Urinary bladder (tissue), 4 donors: ENCODE results near the gene NEMF. TPM values are rescaled to one million over a fixed set of nuclear protein-coding genes. Genes with fewer than 3 reads are reported as not detected.
A peak's percentile ranks its signal among the peaks of the same experiment; 100 is the strongest.
"Not testable (repeated sequence)": the region's sequence is repeated elsewhere in the genome, so short reads cannot be mapped to it uniquely, and the experiment has no call there.

Experiments used
- DNase-seq: peaks from one replicate; pipeline ENCODE4 v3.0.0-alpha.2; 2015; ENCODE audit errors: extremely low spot score
- H3K27ac ChIP-seq: one replicate; pipeline ENCODE4 v1.5.1; 2013; ENCODE audit warnings: low read depth, mild to moderate bottlenecking, moderate library complexity
- H3K36me3 ChIP-seq: one replicate; pipeline ENCODE4 v1.6.1; 2013; ENCODE audit warnings: mild to moderate bottlenecking, moderate library complexity; ENCODE audit not compliant: insufficient read depth
- H3K4me1 ChIP-seq: one replicate; pipeline ENCODE4 v1.6.1; 2013; ENCODE audit warnings: mild to moderate bottlenecking, moderate library complexity; ENCODE audit not compliant: insufficient read depth
- H3K4me3 ChIP-seq: one replicate; pipeline ENCODE4 v1.5.1; 2013; ENCODE audit warnings: low read depth, low read length
- WGBS: extraction: QIAGEN DNeasy Blood & Tissue Kit; methylation state at CpG from one replicate; pipeline ENCODE4 v1.1.7; 2013; 5-methylcytosine and 5-hydroxymethylcytosine counted together
- polyA plus RNA-seq: library from polyadenylated mRNA; stranded (reverse); fragments of 200-250 nt; gene quantifications from one replicate; pipeline ENCODE4 v1.2.3, GENCODE V29; 2013
- total RNA-seq: library from RNA; depleted of rRNA; stranded (reverse); fragments of >200 nt; gene quantifications from one replicate; pipeline ENCODE4 v1.2.3, GENCODE V29; 2014
- donor health status: healthy with polysubstance abuse.
- donor health status: healthy.

Gene NEMF, protein sequence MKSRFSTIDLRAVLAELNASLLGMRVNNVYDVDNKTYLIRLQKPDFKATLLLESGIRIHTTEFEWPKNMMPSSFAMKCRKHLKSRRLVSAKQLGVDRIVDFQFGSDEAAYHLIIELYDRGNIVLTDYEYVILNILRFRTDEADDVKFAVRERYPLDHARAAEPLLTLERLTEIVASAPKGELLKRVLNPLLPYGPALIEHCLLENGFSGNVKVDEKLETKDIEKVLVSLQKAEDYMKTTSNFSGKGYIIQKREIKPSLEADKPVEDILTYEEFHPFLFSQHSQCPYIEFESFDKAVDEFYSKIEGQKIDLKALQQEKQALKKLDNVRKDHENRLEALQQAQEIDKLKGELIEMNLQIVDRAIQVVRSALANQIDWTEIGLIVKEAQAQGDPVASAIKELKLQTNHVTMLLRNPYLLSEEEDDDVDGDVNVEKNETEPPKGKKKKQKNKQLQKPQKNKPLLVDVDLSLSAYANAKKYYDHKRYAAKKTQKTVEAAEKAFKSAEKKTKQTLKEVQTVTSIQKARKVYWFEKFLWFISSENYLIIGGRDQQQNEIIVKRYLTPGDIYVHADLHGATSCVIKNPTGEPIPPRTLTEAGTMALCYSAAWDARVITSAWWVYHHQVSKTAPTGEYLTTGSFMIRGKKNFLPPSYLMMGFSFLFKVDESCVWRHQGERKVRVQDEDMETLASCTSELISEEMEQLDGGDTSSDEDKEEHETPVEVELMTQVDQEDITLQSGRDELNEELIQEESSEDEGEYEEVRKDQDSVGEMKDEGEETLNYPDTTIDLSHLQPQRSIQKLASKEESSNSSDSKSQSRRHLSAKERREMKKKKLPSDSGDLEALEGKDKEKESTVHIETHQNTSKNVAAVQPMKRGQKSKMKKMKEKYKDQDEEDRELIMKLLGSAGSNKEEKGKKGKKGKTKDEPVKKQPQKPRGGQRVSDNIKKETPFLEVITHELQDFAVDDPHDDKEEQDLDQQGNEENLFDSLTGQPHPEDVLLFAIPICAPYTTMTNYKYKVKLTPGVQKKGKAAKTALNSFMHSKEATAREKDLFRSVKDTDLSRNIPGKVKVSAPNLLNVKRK
- total RNA-seq (171 TPM), polyA plus RNA-seq (32.2 TPM)

DNA sequence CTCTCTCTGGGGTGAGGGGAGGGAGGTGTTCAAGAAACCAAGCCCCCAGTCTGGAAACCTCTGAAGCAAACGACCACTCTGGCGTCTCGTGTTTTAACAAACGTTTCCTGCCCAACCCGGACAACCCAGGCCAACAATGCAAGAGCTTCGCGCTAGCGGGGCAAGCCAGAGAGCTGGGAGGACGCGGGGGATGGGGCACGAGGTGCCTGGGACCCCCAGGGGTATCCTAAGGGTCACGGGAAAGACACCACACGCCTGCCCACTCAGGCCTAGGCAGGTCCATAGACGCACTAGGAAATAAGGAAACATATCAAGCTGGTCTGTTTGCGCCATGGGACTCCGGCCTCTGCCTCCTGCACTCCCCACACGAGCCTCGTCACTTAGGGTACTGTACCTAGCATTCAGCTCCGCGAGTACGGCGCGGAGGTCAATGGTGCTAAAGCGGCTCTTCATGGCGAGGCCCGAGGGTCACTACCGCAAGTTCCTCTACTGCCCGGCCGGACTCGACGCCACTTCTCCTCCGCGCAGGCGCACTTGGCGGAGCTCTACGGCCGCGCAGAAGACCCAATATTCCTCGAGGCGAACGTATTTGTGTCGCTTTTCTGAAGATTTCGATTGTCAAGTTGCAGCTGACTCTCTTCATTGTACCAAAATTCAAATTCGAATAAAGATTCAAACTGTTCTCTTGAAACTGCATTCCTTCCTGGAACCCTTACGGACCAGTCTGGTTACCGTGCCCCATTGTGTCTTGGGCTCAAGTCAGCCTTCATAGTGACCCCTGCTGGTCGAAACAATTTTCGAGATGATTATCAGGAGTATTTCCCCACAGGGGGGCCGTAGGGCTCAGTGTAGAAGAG is at the start of gene NEMF:
Gene NEMF, minus strand, starts transcription at position 488 of the 857 bp plus-strand sequence. Its CDS starts 35 bp downstream, at position 453.
- Histone ChIP-seq H3K4me1 (no peaks in the 10 kb centered on the region), H3K27ac (peak within 1 kb of the TSS; percentile 55), H3K4me3 (peak within 1 kb of the TSS; percentile 58), H3K36me3 (no peaks in the 10 kb centered on the region)
- peak; percentile 91 for DNase-seq
- WGBS, result under 1% methylated on average over 49 of the region's 49 CpGs

DNA sequence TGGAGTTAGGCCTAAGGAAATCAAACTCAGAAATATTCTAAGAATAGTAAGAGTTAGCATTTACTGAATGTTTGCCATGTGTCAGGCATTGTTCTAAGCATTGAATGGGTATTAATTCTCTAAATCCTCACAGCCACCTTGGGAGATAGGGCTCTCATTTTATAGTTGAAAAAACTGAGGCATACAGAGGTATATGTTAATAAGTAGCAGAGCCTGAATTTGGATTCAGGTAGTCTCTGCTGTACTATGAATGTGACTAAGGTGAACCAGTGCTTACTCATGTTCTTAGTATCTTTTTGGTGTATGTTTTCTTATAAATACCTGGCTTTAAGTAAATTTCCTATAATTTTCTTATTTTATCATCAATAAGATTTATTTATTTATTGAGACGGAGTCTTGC is 48.4 kb upstream of the NEMF start:
- H3K36me3 ChIP-seq, result no peaks in the 10 kb centered on the region
- H3K4me3 ChIP-seq, result no peak overlapping the region
- no peak for DNase-seq
- H3K27ac ChIP-seq, result no peak overlapping the region
- 98% methylated on average over 1 of the region's 1 CpG for WGBS
- no peaks in the 10 kb centered on the region for H3K4me1 ChIP-seq

DNA sequence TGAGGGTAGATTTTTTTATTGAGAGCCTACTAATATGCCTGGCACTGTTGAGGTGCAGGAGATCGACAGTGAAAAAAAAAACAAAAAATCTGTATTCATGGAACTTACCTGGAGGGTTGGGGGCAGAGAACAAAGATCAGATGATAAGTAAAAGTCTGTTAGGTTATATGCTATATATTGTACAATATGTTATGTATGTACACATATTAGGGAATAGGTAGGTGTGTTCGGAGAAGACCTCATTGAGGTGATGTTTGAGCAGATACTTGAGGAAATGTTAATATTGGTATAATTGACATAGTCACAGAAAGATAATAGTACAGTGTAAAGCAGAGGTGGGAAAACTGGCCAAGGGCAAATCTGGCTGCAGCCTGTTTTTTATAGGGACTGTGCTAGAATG is 45.9 kb upstream of the NEMF start:
- Histone ChIP-seq H3K4me3 (no peak overlapping the region), H3K4me1 (no peaks in the 10 kb centered on the region), H3K36me3 (no peaks in the 10 kb centered on the region), H3K27ac (peak overlapping the region; percentile 2)
- no peak for DNase-seq
- WGBS, result 66% methylated on average over 2 of the region's 2 CpGs

DNA sequence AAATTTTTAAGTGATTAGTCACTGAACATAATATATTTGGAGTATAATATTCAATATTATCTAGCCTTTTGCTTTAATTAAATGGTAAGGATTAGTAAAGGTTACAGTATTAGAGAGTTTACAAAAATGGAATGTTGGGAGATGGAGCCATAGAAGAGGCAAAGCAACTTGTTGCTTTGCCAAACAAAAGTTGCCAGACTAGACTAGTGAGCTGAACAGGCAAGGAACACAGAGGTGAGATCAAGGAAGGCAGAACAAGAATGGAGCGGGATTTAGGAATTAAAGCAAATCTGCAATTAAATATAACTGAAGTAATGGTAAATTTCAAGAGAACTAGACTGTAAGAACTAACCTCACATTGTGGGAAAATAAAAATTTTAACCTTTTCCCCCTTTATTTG is 45.4 kb upstream of the NEMF start:
- Histone ChIP-seq H3K4me1 (no peaks in the 10 kb centered on the region), H3K36me3 (no peaks in the 10 kb centered on the region), H3K27ac (no peak overlapping the region), H3K4me3 (no peak overlapping the region)
- DNase-seq, result no peak
- WGBS, result 88% methylated on average over 1 of the region's 1 CpG

DNA sequence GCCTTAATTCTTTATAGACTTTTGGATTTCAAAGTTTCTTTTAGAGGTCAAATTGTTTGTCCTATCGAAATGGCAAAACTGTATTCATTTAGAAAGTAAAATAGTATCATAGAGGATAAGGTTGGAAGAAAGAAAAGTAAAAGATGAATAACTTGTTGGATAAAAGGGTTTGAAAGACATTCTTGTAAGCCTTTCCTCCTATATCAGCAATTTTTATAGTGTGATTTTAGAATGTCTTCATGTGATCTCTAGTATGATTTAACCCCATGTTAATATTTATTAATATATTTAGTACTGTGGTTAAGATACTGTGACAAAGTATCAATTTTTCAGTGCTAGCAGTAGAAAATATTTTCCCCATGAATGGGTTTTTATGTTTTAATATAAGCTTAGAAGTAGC is 44.8 kb upstream of the NEMF start:
- no peak overlapping the region for H3K4me3 ChIP-seq
- 62% methylated on average over 1 of the region's 1 CpG for WGBS
- H3K27ac ChIP-seq, result no peak overlapping the region
- DNase-seq, result no peak
- no peaks in the 10 kb centered on the region for H3K36me3 ChIP-seq
- H3K4me1 ChIP-seq, result no peaks in the 10 kb centered on the region

DNA sequence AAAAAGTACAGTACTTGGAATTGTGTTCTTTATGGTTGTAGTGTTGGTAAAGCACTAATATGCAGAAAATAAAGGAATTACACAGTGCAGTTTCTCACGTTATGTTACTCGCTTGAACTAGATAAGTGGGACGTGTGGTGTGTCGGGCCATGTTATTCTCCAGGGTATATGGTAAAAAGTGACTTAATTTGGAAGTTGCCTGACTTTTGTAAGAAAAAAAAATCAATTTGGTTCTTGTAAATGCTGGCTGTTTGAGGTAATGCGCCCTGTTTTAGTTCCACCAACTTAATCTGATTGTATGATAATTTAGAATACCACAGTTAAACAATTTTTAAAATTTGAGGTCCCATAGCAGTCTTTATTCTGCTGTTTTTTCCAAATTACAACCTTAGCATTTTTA is 44.4 kb upstream of the NEMF start:
- DNase-seq, result no peak
- WGBS, result 55% methylated on average over 5 of the region's 5 CpGs
- Histone ChIP-seq H3K4me3 (no peak overlapping the region), H3K4me1 (no peaks in the 10 kb centered on the region), H3K27ac (peak overlapping the region; percentile 10), H3K36me3 (no peaks in the 10 kb centered on the region)

DNA sequence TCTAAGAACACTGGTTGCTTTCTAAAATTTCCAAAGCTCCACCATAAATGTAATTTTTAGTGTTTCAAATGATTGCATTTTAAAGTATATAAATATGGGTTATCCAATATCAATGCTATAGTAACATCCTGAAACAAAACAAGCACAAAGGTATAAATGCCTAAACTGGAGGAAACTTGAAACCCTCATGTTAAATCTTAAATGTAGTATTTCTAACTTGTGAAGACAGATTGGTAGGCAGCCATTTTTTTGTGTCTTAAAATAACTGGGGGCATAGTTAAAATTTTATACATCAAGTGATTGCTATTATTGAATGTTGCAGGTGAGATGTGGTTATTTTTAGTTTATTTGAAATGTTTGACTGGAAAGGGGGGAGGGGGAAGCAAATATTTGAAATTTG is 43.7 kb upstream of the NEMF start:
- not testable (repeated sequence) for H3K36me3 ChIP-seq, H3K27ac ChIP-seq, DNase-seq, H3K4me1 ChIP-seq, H3K4me3 ChIP-seq

DNA sequence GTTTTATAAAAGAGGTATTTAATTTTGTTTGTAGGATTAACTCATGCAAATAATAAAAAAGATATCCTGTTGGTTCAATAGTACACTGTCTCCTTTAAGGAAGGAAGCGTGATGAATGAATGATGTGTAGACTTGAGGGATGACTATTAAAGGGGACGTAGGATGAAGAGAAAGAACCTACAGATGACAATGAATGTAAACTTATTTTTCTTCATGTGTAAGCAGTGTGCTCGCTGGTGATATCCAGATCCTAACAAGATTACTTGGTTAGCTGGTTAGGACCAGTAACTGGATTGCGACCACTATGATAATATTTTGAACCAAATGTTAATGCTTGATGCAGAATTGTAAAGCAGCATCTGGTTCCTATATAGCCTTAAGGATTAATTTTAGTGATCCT is 42.9 kb upstream of the NEMF start:
- H3K4me3 ChIP-seq, result no peak overlapping the region
- no peaks in the 10 kb centered on the region for H3K4me1 ChIP-seq
- WGBS, result 35% methylated on average over 4 of the region's 4 CpGs
- H3K36me3 ChIP-seq, result no peaks in the 10 kb centered on the region
- H3K27ac ChIP-seq, result no peak overlapping the region
- no peak for DNase-seq

DNA sequence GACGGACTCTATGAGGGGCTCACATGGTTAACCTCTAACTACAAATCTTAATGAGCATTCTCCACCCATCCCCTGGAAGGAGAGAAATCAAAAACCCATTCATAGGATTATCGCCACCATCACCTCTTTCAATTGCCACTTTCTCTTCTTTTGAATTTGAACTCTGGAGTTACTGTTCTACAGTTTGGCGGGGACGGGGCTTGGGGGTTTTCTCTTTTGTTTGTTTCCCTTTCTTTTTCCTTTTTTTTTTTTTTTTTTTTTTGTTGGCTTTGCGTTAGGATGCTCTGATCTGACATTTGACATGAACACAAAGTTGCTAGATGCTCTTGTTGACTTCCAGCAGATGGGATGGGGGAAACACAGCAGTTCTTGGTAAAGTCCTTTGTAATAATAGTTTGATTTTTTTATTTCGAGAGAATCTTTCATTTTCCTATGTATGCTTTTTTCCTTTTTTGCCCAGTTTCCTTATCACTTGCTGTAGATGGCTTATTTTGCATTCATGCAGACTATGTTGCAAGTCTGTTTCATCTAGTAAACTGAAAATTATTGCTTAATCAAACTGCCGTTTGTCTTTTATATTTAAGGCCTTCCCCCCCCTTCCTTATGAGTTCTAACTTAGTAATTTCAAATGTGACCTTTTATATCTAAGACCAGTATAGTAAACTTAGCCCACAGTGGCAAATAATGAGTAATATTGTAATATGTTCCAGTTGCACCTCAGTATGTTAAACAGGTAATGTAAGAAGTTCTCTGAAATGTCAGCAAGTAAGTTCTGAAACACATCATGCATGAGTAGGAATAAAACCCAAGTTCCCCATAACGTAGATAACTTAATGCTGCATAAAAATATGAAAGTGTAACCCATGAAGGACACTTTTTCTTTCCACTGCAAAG is 41.9 kb upstream of the NEMF start:
- H3K36me3 ChIP-seq, H3K4me1 ChIP-seq, DNase-seq: not testable (repeated sequence)
- peak overlapping the region; percentile 83 for H3K4me3 ChIP-seq
- peak overlapping the region; percentile 99 for H3K27ac ChIP-seq
- 7% methylated on average over 8 of the region's 8 CpGs for WGBS

DNA sequence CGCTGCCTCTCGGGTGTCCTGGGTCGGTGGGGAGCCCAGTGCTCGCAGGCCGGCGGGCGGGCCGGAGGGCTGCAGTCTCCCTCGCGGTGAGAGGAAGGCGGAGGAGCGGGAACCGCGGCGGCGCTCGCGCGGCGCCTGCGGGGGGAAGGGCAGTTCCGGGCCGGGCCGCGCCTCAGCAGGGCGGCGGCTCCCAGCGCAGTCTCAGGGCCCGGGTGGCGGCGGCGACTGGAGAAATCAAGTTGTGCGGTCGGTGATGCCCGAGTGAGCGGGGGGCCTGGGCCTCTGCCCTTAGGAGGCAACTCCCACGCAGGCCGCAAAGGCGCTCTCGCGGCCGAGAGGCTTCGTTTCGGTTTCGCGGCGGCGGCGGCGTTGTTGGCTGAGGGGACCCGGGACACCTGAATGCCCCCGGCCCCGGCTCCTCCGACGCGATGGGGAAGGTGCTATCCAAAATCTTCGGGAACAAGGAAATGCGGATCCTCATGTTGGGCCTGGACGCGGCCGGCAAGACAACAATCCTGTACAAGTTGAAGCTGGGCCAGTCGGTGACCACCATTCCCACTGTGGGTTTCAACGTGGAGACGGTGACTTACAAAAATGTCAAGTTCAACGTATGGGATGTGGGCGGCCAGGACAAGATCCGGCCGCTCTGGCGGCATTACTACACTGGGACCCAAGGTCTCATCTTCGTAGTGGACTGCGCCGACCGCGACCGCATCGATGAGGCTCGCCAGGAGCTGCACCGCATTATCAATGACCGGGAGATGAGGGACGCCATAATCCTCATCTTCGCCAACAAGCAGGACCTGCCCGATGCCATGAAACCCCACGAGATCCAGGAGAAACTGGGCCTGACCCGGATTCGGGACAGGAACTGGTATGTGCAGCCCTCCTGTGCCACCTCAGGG is 41.0 kb upstream of the NEMF start:
- Histone ChIP-seq H3K4me3 (peak overlapping the region; percentile 83), H3K36me3 (no peaks in the 10 kb centered on the region), H3K4me1 (no peaks in the 10 kb centered on the region), H3K27ac (peak overlapping the region; percentile 99)
- WGBS, result under 1% methylated on average over 85 of the region's 85 CpGs
- DNase-seq, result no peak

DNA sequence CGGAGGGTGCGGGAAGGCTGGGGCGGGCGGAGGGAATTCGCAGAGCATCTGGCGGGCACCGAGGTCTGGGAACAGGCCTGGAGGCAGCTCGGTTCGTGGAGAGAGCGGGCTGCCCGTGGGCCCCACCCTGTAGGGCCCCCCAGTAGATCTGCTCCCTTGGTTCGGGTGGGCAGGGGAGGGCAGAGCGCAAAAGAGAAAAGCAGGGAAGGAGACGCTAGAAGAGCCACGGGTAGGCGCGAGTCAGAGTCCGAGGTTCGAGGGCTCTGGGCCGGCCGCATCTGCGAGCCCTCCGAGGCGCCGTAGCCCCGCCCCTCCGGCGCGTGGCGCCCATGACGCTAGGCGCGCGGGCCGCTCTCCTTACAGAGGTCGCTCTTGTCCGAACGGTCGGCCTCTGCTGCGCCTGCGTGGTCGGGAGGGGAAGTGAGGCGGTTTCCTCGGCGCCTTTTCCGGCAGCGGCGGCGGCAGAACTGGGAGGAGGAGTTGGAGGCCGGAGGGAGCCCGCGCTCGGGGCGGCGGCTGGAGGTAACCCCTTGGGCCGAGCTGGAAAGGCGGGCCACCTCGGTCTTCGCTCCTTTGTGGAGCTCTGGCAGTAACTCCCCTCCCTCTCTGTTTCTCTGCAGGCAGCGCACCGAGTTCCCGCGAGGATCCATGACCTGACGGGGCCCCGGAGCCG is 40.2 kb upstream of the NEMF start, which contains the start of gene ARF6:
Gene ARF6, plus strand, starts transcription at position 447 of the 673 bp plus-strand sequence. CDS start 655 bp downstream, outside the sequence.
- Histone ChIP-seq H3K27ac (peak within 1 kb of the TSS; percentile 99), H3K4me3 (peak within 1 kb of the TSS; percentile 83), H3K4me1 (no peaks in the 10 kb centered on the region), H3K36me3 (no peaks in the 10 kb centered on the region)
- under 1% methylated on average over 66 of the region's 66 CpGs for WGBS
- DNase-seq, result peak; percentile 95
